Breast epithelium (tissue), 4 donors: ENCODE measurements around the gene FOXC2. TPM values are rescaled to one million over a fixed set of nuclear protein-coding genes. Genes with fewer than 3 reads are reported as not detected.

Experiments used
- DNase-seq, 2 donors: peaks; one replicate each; pipeline ENCODE4 v3.0.0-alpha.2; 2019; ENCODE audit warnings: low spot score in 2 of 2
- H3K27ac ChIP-seq, 2 donors: fragments of 200-600 bp; sonication (generic) in 1 of 2; one replicate each; pipeline ENCODE4 v1.5.1; 2016 to 2019; ENCODE audit warnings: mild to moderate bottlenecking in 1 of 2
- H3K27me3 ChIP-seq, 2 donors: fragments of 200-600 bp; sonication (generic) in 1 of 2; one replicate each; pipeline versions ENCODE4 v1.5.1 to v1.6.0; 2017 to 2019; ENCODE audit warnings: control low read depth in 1 of 2, mild to moderate bottlenecking in 1 of 2
- H3K36me3 ChIP-seq: fragments of 200-600 bp; one replicate; pipeline ENCODE4 v1.5.1; 2019
- H3K4me1 ChIP-seq, 2 donors: fragments of 200-600 bp; sonication (generic); one replicate each; pipeline ENCODE4 v1.5.1; 2016 to 2019; ENCODE audit warnings: control low read depth in 1 of 2
- H3K4me3 ChIP-seq, 3 donors: fragments of 200-600 bp; sonication (generic); 1 replicate in 2 of 3; 2 replicates in 1 of 3; pipeline ENCODE4 v1.5.1; 2016 to 2019; ENCODE audit warnings: mild to moderate bottlenecking in 3 of 3, moderate library complexity in 2 of 3
- H3K9me3 ChIP-seq, 2 donors: fragments of 200-600 bp; sonication (generic) in 1 of 2; one replicate each; pipeline ENCODE4 v1.5.1; 2016 to 2019; ENCODE audit warnings: control low read depth in 1 of 2
- POLR2A ChIP-seq: fragments of 450-650 bp; IDR thresholded peaks from one replicate; pipeline ENCODE4 v1.6.1; 2016; ENCODE audit warnings: antibody characterized with exemption, mild to moderate bottlenecking, moderate library complexity
- POLR2AphosphoS5 ChIP-seq, 3 donors: sonication (generic); formaldehyde crosslinking; IDR thresholded peaks; one replicate each; pipeline ENCODE4 v1.6.1; 2017; ENCODE audit warnings: antibody characterized with exemption in 3 of 3
- intact Hi-C: fragments of 100-400 bp; cut with DNase I; formaldehyde crosslinking; loops from one replicate; pipeline ENCODE4 v1.15.1; 2023; ENCODE audit warnings: low total_unique reads
- total RNA-seq, 3 donors: library from RNA; depleted of rRNA; stranded (reverse); fragments of >200 nt; gene quantifications; one replicate each; pipeline ENCODE4 v1.1.0, GENCODE V29; 2016
- TF ChIP-seq, protein P1 (sequence below), 3 donors: fragments of 450-650 bp; IDR thresholded peaks; one replicate each; pipeline ENCODE4 v1.5.1; 2016 to 2017; ENCODE audit warnings: antibody characterized with exemption in 3 of 3, mild to moderate bottlenecking in 3 of 3, moderate library complexity in 3 of 3

Gene FOXC2
- total RNA-seq, 3 donors from 2014 or later: 0.15 to 0.98 (median 0.32) TPM

DNA sequence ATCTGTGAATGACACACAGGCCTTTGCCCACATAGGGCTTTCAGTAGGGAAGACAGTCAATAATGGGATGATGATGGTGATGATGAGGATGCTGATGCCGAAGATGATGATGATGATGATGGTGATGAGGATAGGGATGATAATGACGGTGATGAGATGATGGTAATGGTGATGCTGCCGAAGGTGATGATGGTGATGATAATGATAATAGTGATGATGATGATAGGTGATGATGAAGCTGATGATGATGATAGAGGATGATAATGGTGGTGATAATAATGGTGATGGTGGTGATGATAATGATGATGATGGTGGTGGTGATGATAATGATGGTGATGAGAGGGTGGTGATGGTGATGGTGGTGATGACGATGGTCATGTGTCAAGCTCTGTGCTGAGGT, 24.6 kb downstream of the FOXC2 start:
- DNase-seq: no peak
- intact Hi-C loops: no loop called here
- no peaks in the 10 kb centered on the region for H3K36me3 ChIP-seq
- no peaks in the 10 kb centered on the region for H3K9me3 ChIP-seq
- H3K27me3 ChIP-seq: peaks cover 0 to 49% of the 10 kb centered on the region in 2 donors
- H3K4me3 ChIP-seq: no peak overlapping the region
- no peaks in the 10 kb centered on the region for H3K4me1 ChIP-seq
- no peak overlapping the region for H3K27ac ChIP-seq
- TF ChIP-seq, protein P1, sequence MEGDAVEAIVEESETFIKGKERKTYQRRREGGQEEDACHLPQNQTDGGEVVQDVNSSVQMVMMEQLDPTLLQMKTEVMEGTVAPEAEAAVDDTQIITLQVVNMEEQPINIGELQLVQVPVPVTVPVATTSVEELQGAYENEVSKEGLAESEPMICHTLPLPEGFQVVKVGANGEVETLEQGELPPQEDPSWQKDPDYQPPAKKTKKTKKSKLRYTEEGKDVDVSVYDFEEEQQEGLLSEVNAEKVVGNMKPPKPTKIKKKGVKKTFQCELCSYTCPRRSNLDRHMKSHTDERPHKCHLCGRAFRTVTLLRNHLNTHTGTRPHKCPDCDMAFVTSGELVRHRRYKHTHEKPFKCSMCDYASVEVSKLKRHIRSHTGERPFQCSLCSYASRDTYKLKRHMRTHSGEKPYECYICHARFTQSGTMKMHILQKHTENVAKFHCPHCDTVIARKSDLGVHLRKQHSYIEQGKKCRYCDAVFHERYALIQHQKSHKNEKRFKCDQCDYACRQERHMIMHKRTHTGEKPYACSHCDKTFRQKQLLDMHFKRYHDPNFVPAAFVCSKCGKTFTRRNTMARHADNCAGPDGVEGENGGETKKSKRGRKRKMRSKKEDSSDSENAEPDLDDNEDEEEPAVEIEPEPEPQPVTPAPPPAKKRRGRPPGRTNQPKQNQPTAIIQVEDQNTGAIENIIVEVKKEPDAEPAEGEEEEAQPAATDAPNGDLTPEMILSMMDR (IDR thresholded peaks at IDR 0.05): no peak
- TF ChIP-seq POLR2A (no peak), POLR2AphosphoS5 (IDR thresholded peaks at IDR 0.05) (no peak)

DNA sequence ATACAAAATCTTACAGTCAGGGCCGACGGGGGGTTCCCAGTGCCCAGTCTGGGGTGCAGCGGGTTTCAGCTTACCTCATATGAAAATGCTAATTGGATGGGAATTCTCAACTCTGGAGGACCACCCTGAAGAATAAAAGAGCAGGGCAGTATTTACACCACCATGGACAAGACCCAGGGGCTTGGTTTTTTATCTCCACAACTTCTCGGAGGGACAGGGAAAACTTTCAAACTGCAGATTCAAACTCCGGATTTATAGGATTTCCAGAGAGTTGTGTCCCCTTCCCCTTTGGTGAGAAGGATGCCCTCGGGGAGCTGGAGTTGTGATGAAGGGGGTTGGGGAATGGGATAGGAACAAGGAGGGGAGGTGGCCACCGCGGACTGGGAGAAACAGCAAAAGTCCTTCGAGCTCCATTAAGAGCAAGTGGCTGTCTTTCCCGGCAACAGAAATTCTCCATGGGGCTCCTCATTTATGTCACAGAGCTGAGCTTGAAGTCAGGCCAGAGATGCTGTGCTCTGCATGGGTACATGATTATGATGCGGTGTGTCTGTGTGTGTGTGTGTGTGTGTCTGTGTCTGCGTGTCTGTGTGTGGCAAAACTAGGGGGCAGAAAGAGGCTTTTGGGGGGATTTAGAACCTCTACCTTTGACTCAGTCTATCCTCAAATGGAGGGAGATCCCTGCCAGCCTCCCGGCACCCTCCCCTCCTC, 27.4 kb downstream of the FOXC2 start:
- H3K27ac ChIP-seq: no peak overlapping the region
- H3K9me3 ChIP-seq: no peaks in the 10 kb centered on the region
- TF ChIP-seq POLR2AphosphoS5 (IDR thresholded peaks at IDR 0.05) (no peak), POLR2A (no peak)
- TF ChIP-seq, protein P1 (IDR thresholded peaks at IDR 0.05): no peak
- no peaks in the 10 kb centered on the region for H3K4me1 ChIP-seq
- no peaks in the 10 kb centered on the region for H3K36me3 ChIP-seq
- H3K27me3 ChIP-seq: peaks cover 0 to 61% of the 10 kb centered on the region in 2 donors
- no peak overlapping the region for H3K4me3 ChIP-seq
- intact Hi-C loops: loop anchor here (1.0 kb wide), 1 partner anchor 26 kb away; no protein-coding TSS in a partner anchor
- no peak for DNase-seq

DNA sequence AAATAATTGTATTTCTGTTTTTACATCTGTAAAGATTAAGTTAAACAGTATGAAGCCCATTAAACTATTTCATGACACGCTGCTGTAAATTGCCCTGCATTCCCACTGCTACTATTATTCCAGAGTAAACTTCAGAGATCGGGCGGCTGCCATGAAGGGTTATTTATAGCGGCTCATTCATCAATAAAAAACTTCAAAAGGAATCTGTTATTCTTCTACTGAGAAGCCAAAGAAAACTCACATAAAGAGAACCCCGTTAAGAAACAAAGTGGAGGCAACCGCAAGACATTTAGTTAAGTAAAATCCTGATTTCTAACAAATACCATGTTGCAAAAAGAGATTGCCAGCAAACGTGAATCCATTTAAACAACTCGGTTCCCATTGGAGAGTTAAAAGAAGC, 28.1 kb downstream of the FOXC2 start:
- Histone ChIP-seq H3K4me1 (no peaks in the 10 kb centered on the region), H3K36me3 (no peaks in the 10 kb centered on the region), H3K27ac (no peak overlapping the region), H3K9me3 (no peaks in the 10 kb centered on the region), H3K27me3 (peaks cover 0 to 55% of the 10 kb centered on the region in 2 donors), H3K4me3 (no peak overlapping the region)
- no peak for DNase-seq
- TF ChIP-seq POLR2A (no peak), POLR2AphosphoS5 (IDR thresholded peaks at IDR 0.05) (no peak)
- TF ChIP-seq, protein P1 (IDR thresholded peaks at IDR 0.05): no peak
- intact Hi-C loops: no loop called here

DNA sequence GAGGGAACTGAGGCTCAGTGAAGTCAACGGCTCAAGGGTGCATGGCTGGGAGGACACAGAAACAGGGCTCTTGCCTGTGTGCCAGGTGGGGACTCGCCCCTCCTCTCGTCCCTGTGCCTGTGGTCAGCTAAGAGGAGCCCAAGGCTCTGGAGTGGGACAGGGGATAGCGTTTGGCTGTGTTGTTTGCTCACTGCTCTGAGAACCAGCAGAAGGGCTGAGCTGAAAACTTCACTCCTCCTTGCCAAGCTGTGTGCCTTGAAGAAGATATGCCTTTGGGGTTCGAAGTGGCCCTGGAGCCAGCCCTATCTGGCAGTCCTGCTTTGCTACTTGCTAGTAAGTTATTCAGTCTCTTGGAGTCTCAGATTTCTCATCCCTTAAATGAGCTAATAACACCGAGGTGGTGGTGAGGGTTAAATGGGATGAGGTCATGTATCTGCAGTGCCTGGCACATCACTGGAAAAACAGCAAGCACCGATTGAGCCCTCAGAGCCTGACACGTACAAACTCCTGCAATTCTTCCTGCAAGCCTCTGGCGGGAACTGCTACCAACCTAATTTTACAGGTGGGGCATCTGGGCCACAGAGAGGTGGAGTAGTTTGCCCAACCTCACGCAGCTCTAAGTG, 29.5 kb downstream of the FOXC2 start:
- DNase-seq: no peak
- H3K27ac ChIP-seq: no peak overlapping the region
- H3K9me3 ChIP-seq: no peaks in the 10 kb centered on the region
- no peak overlapping the region for H3K4me3 ChIP-seq
- TF ChIP-seq, protein P1 (IDR thresholded peaks at IDR 0.05): no peak
- no peak for TF ChIP-seq POLR2A
- TF ChIP-seq POLR2AphosphoS5 (IDR thresholded peaks at IDR 0.05): no peak
- H3K36me3 ChIP-seq: no peaks in the 10 kb centered on the region
- intact Hi-C loops: no loop called here
- H3K27me3 ChIP-seq: peaks cover 0 to 55% of the 10 kb centered on the region in 2 donors
- H3K4me1 ChIP-seq: no peaks in the 10 kb centered on the region
